ENCODE measurements around the gene NANOS2. TPM values are rescaled to one million over a fixed set of nuclear protein-coding genes. Genes with fewer than 3 reads are reported as not detected.
A peak's percentile ranks its signal among the peaks of the same experiment; 100 is the strongest.

Gene NANOS2
- total RNA-seq, 1 experiment from 2014 or later, result not detected

DNA sequence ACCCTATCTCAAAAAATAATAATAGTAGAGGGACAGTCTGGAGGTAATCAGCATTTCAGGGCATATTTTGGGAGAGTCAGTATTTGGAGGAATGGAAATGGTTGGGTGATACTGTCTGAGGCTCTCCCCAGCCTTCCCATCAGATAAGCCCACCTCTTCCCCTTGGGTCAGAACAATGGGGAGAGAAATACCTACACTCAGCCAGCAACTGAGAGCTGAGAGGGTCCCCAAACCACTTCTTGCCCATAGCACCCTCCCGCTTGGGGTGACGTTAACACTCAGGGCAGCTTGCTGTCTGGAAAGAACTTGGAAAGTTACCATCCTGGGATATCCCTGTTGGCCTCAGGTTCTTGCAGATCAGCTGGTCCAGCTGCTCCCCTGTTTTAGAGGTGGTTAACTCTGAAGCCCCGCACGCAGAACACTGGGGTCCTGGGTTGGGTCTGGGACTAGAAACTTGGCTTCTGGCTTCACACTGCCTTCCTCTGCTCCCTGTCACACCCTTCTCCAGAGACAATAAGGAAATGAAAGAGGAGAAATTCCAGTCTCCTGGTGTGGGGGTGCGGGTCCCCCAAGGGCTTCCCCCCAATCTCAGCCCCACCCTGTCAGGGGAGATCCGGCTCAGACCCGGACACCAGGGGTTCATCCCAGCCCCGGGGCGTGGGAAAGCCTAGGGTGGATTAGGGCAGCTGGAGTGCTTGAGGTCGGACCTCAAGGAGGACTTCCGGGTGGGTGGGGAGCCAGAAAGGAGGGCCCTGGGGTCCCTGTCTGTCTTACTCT is 48.0 kb downstream of the NANOS2 start:
- H3K4me3 ChIP-seq (ENCODE audit: low read depth, low read length, poor library complexity, severe bottlenecking), result no peak overlapping the region
- intact Hi-C loops (cut with micrococcal nuclease; ENCODE audit: unreplicated experiment), result no loop called here
- H3K27me3 ChIP-seq (replicated peaks; ENCODE audit: insufficient read depth, low read depth, low read length, poor library complexity), result peaks cover 41% of the 10 kb centered on the region
- peaks cover 6% of the 10 kb centered on the region for H3K4me1 ChIP-seq (ENCODE audit: insufficient read depth, low read length, poor library complexity, severe bottlenecking)
- BruUV-seq (replicated peaks), result no TSS peak
- POLR2A ChIA-PET (ENCODE audit: low non-redundant PET), result no interaction called here
- H3K36me3 ChIP-seq (ENCODE audit: insufficient read depth, low read length, poor library complexity, severe bottlenecking), result no peaks in the 10 kb centered on the region
- no peak for TF ChIP-seq EZH2 (IDR thresholded peaks at IDR 0.05; ENCODE audit: borderline replicate concordance, low read depth, low read length, poor library complexity, severe bottlenecking)
- TF ChIP-seq, protein P1, sequence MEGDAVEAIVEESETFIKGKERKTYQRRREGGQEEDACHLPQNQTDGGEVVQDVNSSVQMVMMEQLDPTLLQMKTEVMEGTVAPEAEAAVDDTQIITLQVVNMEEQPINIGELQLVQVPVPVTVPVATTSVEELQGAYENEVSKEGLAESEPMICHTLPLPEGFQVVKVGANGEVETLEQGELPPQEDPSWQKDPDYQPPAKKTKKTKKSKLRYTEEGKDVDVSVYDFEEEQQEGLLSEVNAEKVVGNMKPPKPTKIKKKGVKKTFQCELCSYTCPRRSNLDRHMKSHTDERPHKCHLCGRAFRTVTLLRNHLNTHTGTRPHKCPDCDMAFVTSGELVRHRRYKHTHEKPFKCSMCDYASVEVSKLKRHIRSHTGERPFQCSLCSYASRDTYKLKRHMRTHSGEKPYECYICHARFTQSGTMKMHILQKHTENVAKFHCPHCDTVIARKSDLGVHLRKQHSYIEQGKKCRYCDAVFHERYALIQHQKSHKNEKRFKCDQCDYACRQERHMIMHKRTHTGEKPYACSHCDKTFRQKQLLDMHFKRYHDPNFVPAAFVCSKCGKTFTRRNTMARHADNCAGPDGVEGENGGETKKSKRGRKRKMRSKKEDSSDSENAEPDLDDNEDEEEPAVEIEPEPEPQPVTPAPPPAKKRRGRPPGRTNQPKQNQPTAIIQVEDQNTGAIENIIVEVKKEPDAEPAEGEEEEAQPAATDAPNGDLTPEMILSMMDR (conservative IDR thresholded peaks at IDR 0.05; ENCODE audit: low read depth, low read length), result no peak
- no peak for DNase-seq (ENCODE audit: low spot score)
- H3K9me3 ChIP-seq (ENCODE audit: low read depth, low read length, poor library complexity, severe bottlenecking), result no peaks in the 10 kb centered on the region
- no peak overlapping the region for H3K27ac ChIP-seq (ENCODE audit: low read depth, low read length, poor library complexity, severe bottlenecking)
- CTCF ChIA-PET, result interaction anchor here (0.6 kb wide), 1 partner anchor 386 kb away, joined by 3 read pairs; no protein-coding TSS in a partner anchor

DNA sequence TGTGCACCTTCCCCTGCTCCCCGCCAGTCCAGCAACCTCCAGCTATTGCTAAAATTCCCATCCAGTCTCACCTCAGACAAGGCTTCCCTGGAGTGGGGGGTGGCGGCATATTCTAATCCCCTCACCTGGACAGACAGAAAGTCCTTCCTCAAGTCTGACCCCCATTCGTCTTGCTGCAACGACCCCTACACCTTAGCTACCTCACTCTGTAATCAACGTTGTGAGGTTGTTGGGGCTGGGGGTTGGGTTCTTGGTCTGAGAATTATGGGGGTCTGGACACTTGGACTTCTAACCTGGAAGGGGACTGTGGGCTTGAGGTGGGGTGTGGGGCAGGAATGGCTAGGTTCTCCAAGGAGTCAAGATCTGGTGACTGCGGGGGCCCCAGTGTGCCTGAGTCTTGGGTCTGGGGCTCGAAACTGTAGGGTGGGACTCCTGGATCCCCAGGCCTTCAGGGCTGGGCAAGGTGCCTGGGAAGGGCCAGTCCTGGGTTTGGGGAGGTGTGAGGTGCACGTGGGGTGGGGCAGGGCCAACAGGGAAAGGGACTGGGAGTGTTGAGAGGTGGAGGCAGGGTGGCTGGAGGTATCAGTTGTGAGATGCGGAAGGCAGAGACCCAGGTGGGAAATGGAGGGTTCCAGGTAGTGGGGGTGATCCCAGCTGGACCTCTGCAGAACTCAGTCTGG is 49.2 kb downstream of the NANOS2 start:
- CTCF ChIA-PET, result no interaction called here
- Histone ChIP-seq H3K36me3 (ENCODE audit: insufficient read depth, low read length, poor library complexity, severe bottlenecking) (no peaks in the 10 kb centered on the region), H3K27ac (ENCODE audit: low read depth, low read length, poor library complexity, severe bottlenecking) (no peak overlapping the region), H3K4me3 (ENCODE audit: low read depth, low read length, poor library complexity, severe bottlenecking) (no peak overlapping the region), H3K9me3 (ENCODE audit: low read depth, low read length, poor library complexity, severe bottlenecking) (no peaks in the 10 kb centered on the region), H3K4me1 (ENCODE audit: insufficient read depth, low read length, poor library complexity, severe bottlenecking) (peaks cover 6% of the 10 kb centered on the region), H3K27me3 (replicated peaks; ENCODE audit: insufficient read depth, low read depth, low read length, poor library complexity) (peaks cover 41% of the 10 kb centered on the region)
- POLR2A ChIA-PET (ENCODE audit: low non-redundant PET), result no interaction called here
- DNase-seq (ENCODE audit: low spot score), result no peak
- TF ChIP-seq EZH2 (IDR thresholded peaks at IDR 0.05; ENCODE audit: borderline replicate concordance, low read depth, low read length, poor library complexity, severe bottlenecking), result no peak
- TF ChIP-seq, protein P1 (conservative IDR thresholded peaks at IDR 0.05; ENCODE audit: low read depth, low read length), result no peak
- intact Hi-C loops (cut with micrococcal nuclease; ENCODE audit: unreplicated experiment), result no loop called here
- BruUV-seq (replicated peaks), result no TSS peak

DNA sequence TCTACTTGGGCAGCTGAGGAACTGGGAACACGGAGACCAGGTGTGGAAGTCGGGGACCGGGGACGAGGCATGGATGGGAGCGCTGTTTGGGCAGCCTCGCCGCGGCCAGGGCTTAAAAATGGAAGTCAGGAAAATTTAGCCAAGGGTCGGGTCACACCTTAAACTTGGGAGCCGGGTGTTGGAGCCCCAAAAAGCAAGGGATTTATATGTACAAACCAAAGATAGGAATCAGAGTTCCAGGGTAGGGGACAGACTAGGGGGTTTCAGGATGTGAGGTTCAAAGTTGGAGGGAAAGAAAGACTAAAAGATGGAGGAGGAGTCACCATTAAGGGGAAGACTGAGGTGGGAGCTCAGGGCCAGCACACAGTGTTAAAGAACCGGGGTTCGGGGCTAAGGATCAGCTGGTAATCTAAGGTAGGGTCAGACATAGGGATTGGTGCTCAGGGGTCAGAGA is 49.9 kb downstream of the NANOS2 start:
- Histone ChIP-seq H3K27ac (ENCODE audit: low read depth, low read length, poor library complexity, severe bottlenecking) (no peak overlapping the region), H3K4me1 (ENCODE audit: insufficient read depth, low read length, poor library complexity, severe bottlenecking) (peaks cover 6% of the 10 kb centered on the region), H3K4me3 (ENCODE audit: low read depth, low read length, poor library complexity, severe bottlenecking) (peak overlapping the region; percentile 67), H3K9me3 (ENCODE audit: low read depth, low read length, poor library complexity, severe bottlenecking) (no peaks in the 10 kb centered on the region), H3K36me3 (ENCODE audit: insufficient read depth, low read length, poor library complexity, severe bottlenecking) (peaks cover 4% of the 10 kb centered on the region), H3K27me3 (replicated peaks; ENCODE audit: insufficient read depth, low read depth, low read length, poor library complexity) (peaks cover 41% of the 10 kb centered on the region)
- intact Hi-C loops (cut with micrococcal nuclease; ENCODE audit: unreplicated experiment), result no loop called here
- CTCF ChIA-PET, result interaction anchor here (0.6 kb wide), 1 partner anchor 530 kb away, joined by 13 read pairs; no protein-coding TSS in a partner anchor
- no TSS peak for BruUV-seq (replicated peaks)
- DNase-seq (ENCODE audit: low spot score), result no peak
- POLR2A ChIA-PET (ENCODE audit: low non-redundant PET), result no interaction called here
- TF ChIP-seq, protein P1 (conservative IDR thresholded peaks at IDR 0.05; ENCODE audit: low read depth, low read length), result no peak
- TF ChIP-seq EZH2 (IDR thresholded peaks at IDR 0.05; ENCODE audit: borderline replicate concordance, low read depth, low read length, poor library complexity, severe bottlenecking), result no peak

Measured in A673 (cell line).